Dermis blood vessel endothelial cell (primary cell): Measurements from ENCODE around the gene YES1. TPM values are rescaled to one million over a fixed set of nuclear protein-coding genes. Genes with fewer than 3 reads are reported as not detected.
"Not testable (repeated sequence)": the region's sequence is repeated elsewhere in the genome, so short reads cannot be mapped to it uniquely, and the experiment has no call there.

Source experiments
- DNase-seq: peaks from one replicate; pipeline ENCODE4 v3.0.0; 2010
- total RNA-seq: library from RNA; depleted of rRNA; stranded (reverse); fragments of >200 nt; gene quantifications from 2 replicates; pipeline ENCODE4 v1.2.3, GENCODE V29; 2014

YES1 gene
- total RNA-seq, 1 donor from 2014 or later, result 302 TPM

DNA sequence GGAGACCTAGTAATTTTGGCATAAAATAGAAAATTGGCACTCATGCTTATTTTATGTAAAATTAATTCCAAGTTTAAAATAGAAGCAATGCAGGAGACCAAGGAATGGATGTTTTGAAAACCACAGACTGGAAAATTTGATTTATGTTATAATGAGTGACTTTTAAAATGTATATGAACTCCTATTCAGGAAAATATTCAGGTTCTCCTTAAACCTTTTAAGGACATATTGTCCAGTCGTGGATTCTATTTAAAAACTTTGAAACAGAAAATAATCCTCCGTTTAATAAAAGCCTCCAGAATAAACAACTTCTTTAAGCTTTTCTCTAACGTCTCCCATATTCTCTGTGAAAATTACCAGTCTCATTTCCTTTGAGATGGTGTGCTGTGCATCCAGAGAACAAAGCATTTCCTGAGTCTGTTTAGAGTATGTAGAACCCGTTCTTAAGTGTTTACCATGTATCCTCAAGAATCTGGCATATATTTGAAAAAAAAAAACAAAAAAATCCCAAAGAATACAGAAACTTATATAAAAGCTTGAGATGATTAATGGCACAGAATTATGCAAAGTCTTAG lies 8.6 kb upstream of the YES1 start:
- peak; percentile 38 for DNase-seq

DNA sequence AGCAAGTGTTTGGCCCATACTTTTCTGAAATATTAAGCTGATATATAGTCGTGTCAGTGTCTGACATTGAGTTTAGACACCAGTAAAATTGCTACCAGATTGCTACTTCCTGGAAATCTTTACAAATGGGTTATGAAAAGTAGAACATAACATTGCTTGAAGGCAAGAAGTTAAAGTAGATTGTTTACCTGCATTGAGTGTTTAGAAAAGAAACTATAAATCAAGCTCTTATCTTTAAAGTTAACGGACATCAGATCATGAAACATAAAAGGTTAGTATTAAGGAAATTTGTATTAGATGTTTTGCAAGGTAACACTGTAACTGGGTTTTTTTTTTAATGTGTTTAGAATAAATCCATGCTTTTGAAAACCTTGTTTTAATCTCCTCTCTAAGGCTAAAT lies 4.8 kb upstream of the YES1 start:
- no peak for DNase-seq

DNA sequence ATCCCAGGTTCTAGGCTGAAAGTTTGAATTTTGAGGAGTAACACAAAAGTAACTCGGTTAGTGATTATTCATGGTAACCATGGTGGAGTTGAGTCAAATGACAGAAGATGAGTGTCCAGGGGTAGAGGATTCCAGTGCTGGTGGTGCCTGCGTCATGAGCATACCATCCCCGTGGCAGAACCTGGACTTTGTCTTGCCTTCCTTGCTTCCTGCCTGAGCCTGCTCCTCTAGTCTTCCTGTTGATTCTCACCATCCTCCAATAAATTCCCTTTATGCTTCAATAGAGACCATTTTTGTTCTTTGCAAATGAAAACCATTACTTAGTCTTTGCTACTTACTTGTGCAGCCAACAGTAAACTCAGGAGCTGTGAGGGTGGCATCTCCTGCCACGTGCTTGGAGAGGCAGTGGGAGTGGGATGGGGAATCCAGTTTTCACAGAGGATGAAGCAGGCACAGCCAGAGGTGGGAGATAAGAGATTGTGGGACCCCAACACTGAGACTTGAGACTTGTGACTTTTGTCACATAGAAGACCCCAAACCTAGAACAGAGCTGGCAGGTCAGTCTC lies 4.1 kb upstream of the YES1 start:
- no peak for DNase-seq

DNA sequence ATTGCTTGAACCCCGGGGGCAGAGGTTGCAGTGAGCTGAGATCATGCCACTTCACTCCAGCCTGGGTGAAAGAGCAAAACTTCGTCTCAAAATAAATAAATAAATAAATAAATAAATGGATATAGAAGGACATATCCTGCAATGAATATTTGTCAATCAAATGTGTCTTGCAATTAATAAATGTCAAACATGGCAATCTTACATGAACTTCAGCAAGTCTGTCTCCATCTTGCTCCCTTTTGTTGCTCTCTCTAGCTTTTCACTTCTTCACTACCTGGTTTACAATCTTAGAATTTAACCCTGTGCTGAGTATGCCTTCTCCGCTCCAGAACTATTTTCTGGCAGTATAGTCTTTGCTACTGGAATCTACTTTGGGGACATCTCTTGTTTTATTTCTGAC lies 3.3 kb upstream of the YES1 start:
- no peak for DNase-seq

DNA sequence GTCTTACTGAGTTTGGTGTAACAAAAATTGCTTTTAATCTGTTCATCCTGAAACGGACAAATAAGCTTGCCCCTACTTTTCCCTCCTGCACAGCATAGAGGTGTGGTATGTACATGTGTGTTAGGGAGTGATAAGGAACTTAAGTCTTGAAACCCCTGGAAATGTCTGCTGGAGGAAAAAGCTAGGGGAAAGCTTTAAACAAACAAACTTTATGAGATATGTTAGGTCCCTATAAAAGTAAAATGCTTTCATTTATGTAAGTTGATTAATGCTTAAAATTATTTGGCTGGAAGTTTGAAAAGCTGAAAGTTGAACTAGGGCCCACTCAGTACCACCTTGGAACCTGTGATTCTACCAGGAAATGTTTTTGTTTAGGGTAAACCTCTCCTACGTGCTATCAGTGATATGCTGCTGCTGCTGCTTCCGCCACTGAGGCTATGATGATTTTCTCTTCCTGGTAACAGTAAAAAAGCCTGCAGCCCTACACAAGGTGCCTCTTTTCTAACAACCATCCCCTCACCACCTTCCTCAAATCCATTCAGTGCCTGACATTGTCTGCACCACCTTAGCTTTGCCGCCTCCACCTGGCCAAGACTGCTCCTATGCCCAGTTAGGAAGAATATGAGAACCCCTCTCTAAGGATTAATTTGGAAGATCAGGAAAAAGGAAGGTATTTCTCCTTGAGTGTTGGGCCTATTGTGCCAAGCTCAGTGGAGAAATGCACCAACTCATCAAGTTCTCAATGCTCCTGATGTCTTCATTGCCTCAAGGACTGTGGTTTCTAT lies 2.5 kb upstream of the YES1 start:
- peak; percentile 17 for DNase-seq

DNA sequence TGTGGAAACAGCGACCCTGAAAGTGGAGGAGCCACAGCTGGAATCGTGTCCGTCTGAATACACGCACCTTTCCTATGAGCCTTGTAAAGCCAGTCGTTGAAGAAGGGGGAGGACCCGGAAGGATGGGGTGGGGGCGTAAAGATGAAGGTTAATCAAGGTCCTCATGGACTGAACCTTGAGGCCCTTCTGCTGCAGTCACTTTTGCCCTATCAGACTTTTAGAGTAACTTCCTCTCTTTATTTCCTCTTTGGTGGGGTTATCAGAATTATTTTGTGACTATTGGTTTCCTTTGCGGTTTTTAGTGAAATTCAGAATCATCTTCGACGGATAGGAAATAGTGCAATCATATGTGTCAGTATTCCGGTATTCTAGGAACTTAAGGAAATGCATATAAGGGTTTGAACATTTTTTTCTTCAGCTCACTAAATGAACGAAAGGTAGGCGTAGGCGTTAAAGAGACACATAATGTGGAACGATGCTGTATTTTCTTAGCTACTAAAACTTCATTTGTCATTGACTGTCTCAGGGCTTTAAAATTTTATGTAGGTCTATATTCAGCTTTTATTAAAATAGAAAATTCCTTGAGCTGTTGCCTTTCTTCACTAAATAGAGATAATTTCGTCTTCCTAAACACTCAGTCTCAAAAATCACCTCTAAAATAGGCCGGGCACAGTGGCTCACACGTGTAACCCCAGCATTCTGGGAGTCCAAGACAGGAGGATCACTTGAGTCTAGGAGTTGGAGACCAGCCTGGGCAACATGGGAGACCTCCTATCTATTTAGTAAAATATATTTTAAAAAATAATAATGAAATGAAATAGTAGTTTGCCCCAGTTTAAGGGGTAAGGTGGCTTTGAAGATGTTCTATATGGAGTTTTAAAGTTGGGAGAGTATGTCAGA lies 1.4 kb upstream of the YES1 start:
- DNase-seq, result peak; percentile 50

DNA sequence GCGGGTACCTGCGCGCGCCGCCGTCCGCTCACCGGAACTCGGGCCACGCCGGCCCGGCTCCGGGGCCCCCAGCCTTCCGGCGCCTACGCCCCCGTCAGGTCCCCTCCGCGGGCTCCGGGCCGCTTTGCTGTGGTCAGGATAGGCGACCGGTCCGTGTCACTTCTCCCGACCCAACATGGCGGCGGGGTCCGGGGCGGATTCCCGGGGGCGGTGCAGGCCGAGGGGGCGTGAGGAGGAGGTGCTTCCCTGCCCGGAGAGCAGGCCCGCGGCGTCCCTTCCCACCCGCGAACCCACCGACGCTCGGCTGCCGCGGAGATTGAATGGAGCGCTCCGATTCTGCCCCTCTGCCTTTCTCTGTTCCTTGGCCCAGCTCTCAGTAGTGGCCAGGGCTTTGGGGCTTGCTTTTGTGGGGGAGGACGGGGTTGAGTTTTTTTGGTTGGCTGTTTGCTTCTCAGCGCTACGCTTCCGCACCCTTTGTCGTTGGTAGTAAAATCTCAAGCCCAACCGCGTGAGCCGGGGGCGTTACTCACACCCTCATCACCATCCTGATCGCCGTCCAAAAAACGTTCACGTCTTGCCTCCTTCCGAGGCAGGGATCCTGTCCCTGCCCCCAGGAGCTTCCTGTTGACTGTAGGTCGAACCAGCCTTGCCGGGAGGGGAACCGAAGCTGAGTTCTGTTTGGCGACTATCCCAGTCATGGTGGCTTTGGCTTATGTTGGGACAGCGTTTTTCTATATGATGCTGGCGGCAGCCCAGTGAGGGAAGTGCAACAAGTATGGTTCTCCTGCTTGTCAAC lies 532 bp upstream of the YES1 start:
- peak; percentile 87 for DNase-seq

DNA sequence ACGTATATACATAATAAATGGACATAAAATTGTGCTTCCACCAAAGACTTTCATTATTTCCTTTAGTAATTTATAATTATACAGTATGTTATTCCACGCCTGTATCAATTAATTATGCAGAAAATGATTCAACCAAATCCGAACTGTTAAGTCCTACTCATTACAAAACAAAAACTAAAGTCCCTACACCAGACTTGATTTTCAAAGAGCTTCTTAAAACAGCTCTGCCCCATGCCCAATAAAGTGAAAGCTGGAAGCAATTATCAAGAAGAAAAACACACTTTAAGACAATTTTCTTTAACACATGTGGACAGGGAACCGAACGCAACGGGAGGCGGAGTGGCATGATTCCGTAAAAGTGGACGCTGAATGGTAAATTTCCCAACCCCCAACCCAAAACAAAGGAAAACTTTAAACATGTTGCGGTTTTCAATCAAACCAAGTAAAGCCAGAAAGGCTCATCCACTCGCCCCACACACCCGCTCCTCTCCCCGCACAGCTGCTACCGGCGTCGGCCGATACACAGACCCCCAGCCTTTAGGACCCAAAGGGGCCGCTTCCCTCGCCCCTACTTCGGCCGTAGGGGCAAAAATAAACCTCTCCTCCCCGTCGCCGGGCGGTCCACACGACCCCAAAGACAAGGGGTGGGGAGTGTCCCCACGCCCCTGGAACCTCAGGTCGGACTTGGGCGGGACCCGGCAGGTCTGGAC lies 705 bp downstream of the YES1 start:
- peak; percentile 42 for DNase-seq

DNA sequence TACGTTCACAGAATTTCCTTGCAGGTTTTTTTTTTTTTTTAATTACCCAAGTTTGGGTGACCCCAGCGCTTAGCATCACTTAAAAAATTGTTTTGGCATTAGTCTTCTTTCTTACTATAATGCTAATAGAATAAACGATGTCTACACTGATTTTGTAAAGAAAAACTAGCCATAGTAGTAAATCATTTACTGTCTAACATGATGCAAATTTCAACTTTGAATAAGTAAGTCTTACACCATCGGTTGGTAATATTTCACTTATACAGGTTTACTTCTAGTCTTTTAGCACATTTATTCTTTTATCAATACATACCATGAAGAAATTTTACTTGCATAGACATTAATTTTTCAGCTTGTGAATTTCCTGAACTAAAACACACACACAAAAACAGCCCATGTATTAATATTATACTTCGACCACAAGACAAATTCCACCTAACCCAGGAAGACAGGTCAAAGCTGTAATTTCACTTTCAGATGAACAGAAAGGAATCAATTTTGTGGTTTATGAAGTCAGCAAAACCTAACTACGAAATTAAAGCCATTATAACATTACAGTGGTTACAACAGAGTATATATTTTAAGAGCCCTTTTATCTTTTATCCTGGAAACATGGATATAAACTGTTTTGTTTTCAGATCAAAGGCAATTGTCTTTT lies 1.9 kb downstream of the YES1 start:
- DNase-seq, result no peak

DNA sequence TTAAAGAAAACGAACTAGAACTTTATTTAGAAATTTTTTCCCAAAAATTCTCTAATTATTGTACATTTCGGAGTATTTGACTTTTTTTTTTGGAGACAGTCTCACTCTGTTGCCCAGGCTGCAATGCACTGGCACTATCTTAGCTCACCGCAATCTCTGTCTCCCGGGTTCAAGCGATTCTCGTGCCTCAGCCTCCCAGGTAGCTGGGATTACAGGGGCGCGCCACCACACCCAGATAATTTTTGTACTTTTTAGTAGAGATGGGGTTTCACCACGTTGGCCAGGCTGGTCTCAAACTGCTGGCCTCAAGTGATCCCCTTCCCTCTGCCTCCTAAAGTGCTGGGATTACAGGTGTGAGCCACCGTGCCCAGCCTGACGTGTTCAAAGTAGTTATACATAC lies 2.8 kb downstream of the YES1 start:
- DNase-seq, result not testable (repeated sequence)

DNA sequence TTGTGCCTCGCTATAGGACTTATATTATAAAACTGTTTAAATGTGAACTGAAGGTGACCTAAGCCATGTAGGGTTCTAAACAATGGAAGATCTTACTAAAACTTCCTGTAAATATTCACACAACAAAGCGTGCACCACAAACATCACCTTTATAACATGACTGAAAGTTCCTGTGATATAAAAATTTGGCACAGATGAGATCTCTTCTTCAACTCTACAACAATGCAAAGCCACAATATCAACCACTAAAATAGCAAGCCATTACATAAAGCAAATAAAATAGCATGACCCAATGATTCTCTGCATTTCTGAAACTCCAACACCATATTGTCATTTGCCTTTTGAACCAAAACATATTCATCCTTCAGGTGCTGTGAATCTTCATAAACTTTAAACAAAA lies 3.5 kb downstream of the YES1 start:
- DNase-seq, result peak; percentile 49

DNA sequence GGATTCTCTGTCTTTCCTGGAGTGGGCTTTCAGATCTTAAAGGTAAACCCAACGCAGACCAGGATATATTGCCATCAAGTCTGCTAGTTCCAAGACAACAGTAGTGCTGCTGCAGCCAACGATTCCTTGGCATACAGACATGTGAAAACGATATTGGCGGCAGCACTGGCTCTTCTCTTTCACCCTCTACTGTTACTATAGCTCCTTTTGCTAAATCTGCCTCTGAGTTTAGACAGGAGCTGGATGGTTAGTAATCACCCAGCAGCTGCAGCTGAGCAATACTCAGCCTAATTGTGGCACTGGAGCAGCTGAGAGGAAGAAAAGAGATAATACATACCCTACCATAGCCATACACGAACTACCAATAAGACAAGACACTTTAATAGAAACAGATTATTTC lies 4.0 kb downstream of the YES1 start:
- DNase-seq, result peak; percentile 43

DNA sequence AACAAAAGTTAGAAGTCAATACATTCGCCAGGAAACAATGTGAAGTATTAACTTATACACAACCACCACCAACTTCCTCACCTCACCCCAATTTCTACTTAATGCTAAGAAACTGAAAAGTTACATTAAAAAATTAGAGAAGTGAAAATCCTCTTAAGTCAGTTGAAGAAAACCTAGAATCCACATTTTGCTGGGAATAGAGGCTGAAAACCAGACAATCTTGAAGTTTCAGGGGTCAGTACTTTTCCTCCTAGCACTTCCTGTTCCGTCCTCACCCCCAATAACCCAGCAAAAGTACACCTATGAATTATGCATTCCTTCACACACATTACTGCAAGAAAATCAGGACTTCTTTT lies 6.3 kb downstream of the YES1 start:
- no peak for DNase-seq

DNA sequence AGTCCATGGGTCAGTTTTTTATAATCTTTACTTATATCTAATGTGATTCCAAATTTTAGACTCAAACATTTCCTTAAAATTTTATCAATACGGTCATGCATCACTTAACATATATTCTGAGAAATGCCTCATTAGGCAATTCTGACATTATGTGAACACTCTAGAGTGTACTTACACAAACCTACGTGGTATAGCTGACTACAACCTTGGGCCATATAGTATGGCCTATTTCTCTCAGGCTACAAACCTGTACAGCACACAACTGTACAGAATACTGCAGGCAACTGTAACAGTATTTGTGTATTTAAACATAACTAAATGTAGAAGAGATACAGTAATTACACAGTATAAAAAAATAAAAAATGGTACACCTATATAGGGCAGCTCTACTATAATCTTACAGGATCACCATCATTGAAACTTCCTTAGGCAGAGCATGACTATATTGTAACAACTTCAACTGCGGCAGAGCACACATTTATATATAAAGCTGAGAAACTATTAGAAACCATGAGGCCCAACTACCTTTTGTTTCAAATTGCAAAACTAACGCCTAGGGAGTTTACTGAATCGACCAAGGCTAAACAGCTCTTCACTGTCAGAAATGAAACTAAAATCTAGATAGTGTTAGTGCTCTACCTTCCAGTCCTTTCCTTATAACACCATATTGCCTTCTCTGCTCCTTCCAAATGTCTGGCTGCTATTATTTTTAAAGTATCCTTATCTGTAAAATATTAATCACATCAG lies 6.9 kb downstream of the YES1 start:
- no peak for DNase-seq

DNA sequence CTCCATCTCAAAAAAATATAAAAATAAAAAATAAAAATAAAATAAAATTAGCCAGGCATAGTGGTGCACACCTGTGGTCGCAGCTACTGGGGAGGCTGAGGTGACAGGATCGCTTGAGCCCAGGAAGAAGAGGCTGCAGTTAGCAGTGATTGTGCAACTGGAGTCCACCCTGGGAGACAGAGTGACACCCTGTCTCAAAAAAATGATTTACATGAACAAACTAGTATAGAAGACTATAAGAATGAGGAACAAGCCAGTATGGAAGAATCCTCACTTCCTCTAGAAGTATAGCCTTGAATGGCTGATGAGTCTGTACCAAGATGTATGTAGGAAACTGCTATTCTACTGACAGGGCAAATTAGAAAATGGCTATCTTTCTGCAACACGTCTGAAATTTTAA lies 10.9 kb downstream of the YES1 start:
- DNase-seq, result no peak

DNA sequence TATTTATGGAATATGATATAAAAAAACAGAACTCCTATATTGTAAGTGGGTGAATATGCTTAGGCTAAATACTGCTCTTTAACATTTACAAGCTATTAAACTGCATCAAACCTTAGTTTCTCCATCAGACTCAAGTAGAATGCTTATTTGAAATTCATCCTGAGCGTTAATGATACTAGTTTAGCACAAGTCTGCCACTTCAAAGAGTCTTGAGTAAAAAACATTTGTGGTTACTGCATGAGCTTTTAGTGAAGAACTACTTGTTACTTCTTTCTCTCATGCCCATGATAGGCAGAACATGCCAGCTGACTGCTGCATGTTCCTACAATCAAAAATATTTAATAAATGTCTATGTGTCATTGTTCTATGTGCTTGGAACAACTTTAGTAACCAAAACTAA lies 12.1 kb downstream of the YES1 start:
- DNase-seq, result no peak

DNA sequence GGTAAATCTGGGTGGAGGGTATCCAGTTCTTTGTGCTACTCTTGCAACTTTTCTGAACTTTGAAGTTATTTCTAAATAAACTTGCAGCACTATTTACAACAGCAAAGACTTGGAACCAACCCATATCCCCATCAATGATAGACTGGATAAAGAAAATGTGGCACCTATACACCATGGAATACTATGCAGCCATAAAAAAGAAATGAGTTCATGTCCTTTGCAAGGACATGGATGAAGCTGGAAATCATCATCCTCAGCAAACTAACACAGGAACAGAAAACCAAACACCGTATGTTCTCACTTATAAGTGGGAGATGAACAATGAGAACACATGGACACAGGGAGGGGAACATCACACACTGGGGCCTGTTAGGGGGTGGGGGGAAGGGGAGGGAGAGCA lies 16.7 kb downstream of the YES1 start:
- DNase-seq, result not testable (repeated sequence)

DNA sequence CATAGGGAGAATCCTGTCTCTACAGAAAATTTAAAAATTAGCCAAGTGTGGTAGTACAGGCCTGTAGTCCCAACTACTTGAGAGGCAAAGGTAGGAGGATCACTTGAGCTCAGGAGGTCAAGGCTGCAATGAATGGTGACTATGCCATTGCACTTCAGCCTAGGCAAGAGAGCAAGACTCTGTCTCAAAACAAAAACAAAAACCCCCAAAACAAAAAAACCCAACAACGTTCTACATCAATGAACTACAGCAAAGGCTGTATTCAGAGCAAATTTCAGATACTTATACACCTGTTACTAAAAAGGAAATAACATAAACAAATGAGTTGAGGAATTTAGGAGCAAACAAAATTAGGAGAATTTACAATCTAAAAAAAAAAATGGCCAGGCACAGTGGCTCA lies 22.6 kb downstream of the YES1 start:
- DNase-seq, result no peak

DNA sequence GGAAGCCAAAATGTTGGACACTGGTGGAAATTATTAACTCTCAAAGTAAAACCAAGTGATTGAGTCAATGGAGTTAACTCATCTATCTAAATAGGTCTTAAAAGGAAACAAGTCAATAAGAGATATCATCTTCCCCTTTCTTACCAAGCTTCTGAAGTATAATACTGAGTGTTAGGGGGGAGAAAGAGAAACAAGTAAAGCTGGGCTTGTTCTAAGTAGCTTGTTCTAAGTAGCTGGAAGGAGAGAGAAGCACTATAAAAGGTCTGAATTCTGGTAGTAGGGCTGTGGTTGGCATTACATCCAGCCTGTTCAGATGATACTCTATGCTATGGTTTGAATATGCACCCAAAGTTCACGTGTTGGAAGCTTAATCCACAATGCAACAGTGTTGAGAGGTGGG lies 26.8 kb downstream of the YES1 start:
- no peak for DNase-seq

DNA sequence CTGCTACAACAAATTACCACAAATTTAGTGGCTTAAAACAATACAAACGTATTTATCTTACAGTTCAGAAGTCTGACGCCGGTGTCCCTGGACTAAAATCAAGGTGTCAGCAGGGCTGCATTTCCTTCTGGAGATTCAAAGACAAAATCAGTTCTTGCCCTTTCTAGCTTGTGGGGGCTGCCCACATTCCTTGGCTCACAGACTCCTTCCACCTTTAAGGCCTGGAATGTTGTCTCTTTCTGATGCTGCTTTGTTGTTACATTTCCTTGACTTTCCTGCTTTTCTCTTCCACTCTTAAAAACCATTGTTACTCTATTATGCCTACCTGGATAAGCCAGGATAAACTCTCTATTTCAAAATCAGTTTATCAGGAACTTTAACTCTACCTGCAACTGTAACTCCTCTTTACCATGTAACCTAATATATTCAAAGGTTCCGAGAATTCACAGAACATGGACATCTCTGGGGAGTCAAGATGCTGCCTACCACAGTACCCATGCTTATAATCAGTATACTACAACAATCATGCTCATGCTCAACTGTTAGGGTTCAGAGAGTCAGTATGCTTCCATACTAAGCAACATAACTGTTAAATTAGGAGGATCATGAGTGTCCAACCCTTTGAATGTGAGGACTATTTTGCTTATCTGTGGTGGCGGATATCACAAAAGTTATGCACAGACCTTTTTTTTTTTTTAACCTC lies 27.4 kb downstream of the YES1 start:
- no peak for DNase-seq
